OCI-M1 (cell line): ENCODE results near the gene TUSC1.
"Not testable (repeated sequence)": the region's sequence is repeated elsewhere in the genome, so short reads cannot be mapped to it uniquely, and the experiment has no call there.

Experiments
- DNase-seq: peaks from one replicate; lab custom pipeline; 2025; lab: John Stamatoyannopoulos, UW

Gene TUSC1

DNA sequence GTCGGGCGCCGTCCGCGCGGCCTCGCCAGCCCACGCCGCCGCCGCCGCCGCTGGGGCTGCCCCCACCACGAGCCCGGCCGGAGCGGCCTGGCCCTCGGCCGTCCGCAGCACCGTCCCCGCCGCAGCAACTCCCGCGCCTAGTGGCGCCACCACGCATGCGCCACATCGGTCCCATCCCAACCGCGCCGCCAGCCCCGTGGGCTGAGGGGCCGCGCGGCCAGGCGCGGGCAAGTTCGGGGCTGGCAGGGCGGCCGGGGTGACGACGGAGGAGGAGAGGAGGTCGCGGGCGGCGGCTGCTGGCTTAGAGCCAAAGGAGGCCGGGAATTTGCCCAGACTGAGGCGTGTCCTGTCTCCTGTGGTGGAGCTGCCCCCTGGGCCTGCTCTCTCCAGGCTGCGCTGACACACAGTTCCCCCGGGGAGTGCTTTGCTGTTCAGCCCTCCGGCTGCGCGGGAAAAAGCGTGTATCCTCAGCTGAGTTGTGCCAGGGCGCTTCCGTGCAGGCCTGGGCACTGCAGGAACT is at the start of gene TUSC1:
Gene TUSC1, minus strand, starts transcription at position 298 of the 520 bp plus-strand sequence. Its CDS starts 132 bp downstream, at position 166.
- DNase-seq = peak; percentile 86

DNA sequence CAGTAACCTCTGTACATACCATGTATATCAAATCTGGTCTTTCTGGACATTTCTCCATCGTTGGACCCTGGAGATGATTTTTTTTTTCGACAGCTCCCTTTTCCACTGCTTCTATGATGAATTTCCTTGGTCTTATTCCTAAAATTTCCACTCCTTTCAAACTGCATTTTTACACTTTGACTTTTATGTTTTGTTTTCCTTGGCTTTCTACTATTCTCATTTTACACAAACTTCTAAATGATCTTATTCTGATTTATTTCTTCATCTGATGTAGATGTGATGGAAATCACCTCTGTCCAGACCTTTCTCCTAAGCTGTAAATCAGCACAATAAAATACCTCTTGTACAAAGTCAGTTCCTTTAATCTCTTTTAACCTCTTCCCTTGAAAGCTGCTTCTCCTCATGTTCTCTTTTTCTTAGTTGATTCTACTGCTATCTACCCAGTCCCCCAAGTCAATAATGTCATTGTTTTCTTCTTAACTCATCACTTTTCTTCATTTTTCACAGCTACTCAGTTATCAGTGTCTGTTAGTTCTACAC is 48.7 kb upstream of the TUSC1 start:
- DNase-seq = no peak

DNA sequence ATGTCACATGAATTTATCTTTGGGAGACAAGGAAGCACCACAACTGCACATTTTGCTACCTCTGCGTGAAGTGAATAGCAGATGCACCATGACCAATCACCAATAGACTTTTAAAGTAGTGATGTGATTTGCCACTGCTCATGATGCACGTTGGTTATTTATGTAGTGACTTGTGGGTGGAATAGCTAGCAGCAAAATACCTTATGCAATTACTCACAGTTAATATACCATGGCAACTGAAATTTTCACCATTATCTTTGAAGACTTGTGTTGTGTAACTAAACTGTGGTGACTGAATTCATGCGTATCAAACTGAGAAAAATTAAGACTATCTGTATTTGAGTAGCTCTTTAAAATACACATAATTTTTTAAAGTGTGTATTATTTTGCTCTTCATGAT is 46.2 kb upstream of the TUSC1 start:
- DNase-seq = peak; percentile 50

DNA sequence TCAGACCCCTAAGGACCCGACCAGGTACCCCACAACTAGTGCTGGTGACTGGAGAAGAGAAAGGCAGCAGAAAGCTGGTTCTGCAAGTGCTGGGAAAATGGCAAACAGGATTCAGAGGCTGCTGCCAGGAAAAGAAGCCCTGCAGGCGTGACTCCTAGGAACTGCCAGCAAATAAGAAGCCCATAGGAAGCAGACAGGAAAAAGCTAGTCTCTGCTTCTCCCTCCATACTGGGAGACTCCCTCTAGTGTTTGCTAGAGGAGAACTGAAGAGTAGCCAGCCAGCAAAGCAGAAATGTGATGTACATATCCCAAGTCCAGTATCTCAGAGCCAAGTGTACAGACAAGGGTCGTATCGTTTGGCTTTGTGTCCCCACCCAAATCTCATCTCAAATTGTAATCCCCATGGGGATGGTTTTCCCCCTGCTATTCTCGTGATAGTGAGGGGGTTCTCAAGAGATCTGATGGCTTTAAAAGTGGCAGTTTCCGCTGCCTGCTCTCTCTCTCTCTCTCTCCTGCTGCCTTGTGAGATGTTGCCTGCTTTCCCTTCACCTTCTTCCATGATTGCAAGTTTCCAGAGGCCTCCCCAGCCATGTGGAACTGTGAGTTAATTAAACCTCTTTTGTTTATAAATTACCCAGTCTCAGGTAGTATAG is 38.1 kb upstream of the TUSC1 start:
- peak; percentile 42 for DNase-seq

DNA sequence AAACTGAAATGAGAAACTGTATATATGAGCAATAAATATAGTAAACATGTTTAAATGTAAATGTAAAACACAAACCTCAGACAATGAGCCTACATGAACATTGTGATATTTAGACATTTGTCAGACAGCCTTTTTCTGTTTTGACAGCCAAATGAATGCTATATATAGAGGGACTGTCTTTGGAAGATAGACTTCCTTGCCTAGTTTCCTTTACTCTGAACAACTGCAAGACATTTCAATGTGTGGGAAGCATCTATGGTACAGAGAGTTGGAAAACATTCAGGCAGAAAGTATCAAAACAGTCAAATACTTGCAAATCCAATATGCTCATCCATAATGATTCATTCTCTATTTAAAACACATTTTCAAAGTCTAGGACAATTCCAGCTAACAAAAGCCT is 31.7 kb upstream of the TUSC1 start:
- DNase-seq = no peak

DNA sequence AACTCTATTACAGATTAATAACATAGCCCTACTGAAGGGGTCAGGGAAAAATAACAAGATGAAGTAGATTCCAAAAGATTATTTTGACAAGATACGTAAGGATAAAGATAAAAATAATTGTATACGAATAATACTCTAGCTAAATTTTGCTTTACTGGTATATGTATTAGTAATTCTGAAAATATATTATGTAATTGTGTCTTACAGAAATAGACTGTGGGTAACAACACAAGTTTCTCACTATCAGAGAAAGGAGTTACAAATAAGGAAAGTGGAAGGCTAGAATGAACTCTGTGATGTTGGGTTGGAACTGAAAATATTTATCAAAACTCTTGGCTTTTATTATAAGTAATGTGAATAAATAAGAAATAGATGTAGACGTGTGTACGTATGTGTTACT is 26.6 kb upstream of the TUSC1 start:
- no peak for DNase-seq

DNA sequence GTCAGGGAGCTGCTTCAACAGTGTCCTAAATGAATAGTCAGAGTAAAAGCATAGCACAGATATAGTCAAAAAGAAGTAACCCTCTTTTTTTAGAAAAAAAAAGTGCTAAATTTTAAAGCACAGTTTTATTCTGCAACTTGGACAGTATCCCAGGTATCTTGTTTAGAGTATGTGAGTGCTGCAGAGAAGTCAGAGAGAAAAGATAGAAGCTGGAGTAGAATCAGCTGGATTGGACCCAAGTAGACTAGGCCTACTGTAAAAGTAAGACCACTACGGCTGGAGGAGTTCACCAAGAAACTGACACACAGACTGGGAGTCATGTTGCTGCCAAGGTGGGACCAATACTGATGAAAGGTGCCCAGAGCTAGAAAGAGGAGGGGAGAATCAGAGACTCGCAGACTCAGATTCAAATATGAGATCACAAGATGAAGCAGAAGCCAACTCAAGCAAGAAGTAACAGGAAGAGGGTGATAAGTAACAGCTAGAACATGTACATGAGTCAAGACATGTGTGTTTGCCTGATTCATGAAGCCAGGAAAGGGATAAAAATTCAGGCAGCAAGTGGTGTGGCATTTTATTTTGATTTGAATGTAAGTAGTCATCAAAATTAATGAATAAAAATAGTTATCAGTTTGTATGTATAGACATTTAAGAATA is 25.6 kb upstream of the TUSC1 start:
- no peak for DNase-seq

DNA sequence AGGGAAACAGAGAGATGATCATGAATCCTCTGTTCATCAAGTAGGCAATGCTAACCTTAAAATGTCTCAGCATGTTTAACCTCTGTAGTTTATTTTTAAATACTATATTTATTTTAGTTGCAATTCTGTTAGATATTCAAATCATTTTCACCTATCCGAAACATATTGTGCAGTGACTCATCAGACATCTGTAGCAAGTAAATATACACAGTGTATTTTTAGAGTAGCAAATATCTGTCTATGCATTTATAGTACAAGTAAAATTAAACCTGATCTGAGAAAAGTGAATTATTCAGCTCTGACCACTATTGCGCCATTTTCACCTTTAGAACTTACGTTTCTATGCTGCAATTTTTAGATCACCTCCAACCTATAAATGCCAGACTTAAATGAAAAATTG is 24.3 kb upstream of the TUSC1 start:
- no peak for DNase-seq

DNA sequence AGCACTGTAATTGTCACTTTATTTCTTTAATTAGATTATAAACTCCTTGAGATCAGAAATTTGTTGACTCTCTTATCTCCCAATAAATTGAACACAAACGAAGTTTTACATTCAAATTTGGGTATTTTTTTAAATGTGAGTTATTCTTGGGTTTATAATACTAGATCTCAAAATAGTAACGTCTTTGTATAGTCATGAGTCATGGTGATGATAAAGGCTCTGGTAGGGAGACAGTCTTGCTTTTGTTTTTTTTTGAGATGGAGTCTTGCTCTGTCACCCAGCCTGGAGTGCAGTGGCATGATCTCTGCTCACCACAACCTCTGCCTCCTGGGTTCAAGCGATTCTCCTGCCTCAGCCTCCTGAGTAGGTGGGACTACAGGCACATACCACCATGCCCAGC is 22.7 kb upstream of the TUSC1 start:
- DNase-seq = peak; percentile 15

DNA sequence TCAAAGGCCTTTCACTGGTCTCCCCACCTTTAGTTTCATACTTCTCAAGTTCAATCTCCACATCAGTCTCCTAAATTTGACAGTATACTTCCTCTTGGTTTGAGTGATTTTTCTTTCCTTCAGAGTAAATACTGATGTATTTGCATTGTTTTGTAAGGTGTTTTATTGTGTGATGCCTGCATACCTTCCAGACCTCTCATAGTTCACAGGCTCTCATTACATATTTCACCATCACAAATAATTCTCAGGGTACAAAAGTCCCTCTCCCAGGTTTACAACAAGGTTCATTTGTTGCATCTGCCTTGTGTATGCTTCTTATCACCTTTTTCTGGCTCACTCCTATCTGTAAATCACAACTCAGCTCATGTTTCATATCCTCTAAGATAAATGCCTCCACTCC is 22.2 kb upstream of the TUSC1 start:
- no peak for DNase-seq

DNA sequence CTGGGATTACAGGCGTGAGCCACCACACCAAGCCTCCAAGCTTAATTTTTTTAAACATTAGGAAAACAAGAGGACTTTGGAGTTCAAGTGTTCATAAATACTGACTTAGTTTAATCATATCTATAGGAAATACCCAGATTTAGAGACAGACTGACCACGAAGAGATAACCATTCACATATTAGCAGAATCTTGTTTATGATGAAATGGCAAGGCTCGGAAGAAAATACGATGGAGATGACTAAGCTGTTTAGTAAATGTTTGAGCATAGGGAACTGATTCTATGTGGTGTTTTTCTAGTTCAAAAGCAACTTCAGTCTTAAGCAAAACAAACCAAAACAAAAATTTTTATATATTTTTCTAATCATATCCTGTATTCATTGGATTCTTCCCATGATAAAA is 13.5 kb upstream of the TUSC1 start:
- peak; percentile 29 for DNase-seq

DNA sequence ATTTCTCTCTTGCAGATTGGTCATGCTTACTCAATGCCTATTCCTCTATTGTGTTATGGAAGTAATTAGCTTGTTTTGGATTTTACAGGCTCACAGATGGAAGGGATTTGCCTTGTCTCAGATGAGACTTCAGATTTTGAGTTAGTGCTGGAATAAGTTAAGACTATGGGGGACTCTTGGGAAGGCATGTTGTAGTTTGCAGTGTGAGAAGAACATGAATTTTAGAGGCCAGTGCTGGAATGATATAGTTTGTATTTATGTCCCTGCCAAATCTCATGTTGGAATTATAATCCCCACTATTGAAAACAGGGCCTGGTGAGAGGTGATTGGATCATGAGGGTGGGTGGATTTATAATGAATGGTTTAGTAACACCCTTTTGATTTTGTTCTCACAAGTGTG is 6.1 kb upstream of the TUSC1 start:
- DNase-seq = no peak

DNA sequence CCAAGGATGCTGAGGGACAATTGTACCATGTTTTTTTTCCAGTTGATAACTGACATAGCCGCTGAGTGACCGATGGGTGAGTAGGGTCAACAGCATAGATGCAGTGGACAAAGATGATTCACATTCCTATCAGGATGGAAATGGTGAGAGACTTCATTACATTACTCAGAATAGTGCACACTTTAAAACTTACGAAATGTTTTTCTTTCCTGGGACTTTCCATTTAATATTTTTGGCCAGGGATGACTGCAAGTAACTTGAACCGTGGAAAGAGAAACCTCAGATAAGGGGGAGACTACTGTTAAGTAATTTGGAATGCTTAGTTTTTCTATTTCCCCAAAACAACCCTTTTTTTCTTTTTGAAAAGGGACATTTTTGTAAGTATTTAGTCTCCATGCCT is 3.0 kb upstream of the TUSC1 start:
- DNase-seq = no peak

DNA sequence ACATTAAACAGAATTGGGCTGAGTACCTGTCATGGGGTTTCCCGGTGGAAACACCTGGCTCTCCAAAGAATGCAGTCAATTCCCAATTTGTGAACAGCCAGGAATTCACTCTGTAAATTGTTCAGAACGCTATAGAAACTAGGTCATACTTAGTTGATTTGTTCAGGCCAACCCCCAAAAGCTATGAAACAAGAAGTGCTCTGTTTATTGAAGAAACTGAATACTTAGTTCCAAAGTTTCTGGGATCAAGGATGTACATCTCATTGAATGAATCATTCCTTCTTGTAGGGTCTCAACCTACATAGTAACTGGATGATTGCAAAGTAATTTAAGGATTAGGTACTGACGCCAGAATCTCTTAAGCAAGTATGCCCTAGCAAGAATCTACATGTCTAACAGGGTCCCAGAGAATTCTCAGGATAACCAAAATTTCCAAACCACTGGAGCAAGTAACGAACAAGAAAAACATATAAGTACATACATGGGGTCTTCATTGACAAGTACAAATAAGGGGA is 659 bp upstream of the TUSC1 start:
- DNase-seq = peak; percentile 20

DNA sequence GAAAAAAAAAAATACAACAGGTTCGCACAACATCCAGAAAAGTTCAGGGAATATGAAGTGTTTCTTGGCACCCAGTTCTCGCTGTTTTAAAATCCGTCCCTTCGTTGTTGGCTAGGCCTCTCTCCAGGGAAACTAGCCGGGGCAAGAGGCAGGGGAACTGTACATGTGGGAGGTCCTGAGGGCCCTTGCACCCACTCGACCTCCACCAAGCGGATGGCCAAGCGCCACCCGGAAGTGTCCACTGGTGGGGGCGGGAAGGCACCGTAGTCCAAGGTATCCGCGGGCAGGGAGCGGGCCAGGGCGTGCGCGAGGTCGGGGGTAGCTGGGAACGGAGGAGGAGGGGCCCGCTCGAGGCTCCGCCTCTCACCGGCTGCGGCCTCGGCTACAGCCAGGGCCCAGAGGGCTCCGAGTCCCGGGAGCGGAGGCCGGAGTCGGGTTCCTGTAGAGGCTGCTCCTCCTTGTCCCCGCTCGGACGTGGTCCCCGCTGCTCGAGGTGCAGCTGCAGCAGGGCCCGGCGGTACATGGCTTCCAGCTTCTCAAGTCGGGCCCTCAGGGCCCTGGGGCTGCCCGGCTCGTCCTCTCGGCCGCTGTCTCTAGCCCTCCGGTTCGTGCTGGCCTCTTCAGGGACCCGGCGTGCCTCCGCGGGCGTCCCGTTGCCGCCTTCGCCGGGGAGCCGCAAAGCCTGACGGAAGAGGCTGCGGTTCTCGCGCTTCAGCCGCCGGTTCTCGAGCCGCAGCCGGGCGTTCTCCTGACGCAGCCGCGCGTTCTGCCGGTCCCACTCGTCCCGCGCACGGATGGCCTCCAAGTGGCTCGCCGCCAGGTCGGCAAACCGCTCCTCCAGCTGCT is 720 bp downstream of the TUSC1 start:
- peak; percentile 90 for DNase-seq

DNA sequence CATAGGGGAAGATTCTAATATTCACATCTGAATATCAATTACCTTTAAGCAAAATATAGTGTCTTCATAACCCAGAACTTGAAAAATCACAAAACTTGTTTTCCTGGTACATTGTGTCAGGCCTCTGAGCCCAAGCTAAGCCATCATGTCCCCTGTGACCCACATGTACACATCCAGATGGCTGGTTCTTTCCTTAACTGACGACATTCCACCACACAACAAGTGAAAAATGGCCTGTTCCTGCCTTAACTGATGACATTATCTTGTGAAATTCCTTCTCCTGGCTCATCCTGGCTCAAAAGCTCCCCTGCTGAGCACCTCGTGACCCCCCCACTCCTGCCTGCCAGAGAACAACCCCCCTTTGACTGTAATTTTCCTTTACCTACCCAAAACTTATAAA is 2.4 kb downstream of the TUSC1 start:
- DNase-seq = not testable (repeated sequence)

DNA sequence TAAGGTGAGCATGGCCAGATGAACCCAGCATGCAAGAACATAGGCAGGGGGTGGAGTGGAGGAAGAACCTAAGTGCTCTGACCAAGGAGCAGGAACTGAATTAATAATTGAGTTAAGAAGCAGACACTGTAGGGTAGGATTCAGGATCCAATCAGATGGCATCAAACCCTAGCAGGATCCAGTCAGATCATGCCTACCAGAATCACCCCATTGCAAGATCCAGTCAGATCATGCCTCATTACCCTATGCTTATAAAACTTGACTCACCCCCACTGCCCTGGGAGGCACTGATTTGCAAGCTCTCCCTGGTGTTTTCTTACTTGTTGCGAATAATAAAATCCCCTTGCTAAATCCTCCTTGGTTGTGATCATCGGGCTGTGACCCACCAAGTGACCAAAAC is 19.7 kb downstream of the TUSC1 start:
- no peak for DNase-seq

DNA sequence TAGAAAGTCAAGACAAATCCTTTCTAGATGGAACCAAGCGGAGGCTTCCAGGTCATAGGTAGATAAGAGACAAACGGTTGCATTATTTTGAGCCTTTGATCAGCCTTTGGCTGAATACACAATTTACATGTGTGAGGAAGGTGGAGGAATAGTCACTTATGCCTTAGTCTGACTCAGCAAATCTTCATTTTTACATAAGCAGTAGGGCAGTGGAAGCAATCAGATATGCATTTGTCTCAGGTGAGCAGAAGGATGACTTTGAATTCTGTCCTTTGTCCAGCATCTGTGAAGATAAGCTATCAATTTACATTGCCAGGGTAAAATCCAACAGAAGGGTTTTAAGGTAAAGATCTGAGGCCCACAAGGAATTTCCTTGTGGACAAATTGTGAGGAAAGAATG is 23.8 kb downstream of the TUSC1 start:
- no peak for DNase-seq

DNA sequence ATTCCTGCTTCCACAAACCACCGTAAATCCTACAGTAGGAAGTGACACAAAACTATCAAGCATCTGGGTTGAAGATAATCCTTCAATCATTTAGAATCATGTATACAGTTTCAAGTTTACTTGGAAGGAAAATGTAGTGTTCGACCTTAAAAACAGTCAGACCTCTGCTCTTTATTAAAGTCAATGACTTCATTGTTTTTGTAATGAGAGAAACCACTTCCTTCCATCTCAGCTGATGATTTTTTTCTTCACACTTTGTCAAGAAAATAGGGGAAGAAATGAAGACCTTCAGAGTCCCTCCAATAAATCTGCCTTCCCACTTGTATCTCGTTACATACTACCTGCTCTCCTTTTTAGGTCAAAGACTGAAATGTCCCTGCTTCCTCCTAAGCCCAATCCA is 30.1 kb downstream of the TUSC1 start:
- peak; percentile 18 for DNase-seq

DNA sequence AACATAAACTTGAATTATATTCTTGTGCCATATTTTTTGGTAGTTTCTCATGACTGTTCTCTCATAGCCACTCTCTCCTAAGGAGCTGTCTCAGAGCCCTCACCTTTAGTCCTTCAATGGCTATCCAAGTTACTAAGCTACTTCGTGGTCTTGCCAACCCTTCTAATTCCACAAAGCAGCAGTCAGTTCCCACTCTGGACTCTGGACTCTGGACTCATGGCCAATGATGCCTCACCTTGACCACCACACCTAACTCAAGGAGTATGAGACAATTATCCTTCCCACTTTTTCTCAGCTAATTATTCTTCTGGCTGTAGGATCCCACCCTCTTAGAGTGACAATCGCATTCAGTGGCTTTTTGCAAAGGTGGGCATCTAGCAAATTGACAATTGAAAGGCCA is 42.2 kb downstream of the TUSC1 start:
- no peak for DNase-seq

DNA sequence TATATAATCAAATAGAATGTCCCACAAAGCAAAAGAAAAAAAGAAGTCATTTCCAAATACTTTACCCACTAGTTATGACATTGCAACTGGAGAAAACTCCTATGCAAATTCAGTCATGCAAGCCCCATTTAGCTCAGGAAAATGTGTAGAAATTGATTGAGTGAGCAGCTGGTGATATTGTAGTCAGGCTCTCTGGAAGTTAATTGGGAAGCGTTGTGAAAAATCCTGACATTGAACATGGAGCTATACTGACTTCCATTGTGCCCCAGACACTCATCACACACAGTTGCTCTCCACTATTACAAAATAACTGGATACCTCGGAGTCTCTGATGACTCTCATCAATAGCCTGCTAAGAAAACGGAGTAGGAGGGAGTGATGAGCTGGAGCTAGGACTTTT is 49.0 kb downstream of the TUSC1 start:
- no peak for DNase-seq
